Measurements from ENCODE around the gene PCDH9.

PCDH9 gene

DNA sequence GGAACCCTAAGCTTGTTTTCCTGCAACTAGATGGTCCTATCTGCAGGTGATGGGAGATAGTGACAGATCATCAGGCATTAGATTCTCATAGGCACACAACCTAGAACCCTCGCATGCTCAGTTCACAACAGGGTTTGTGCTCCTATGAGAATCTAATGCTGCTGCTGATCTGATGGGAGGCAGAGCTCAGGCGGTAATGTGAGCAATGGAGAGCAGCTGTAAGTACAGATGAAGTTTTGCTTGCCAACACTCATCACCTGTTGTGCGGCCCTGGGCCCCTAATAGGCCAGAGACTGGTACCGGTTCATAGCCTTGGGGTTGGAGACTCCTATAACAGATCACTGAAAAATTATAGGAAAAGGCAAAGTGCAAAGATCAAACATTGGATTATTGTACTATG, 267.2 kb downstream of the PCDH9 start:
- no peak for DNase-seq

DNA sequence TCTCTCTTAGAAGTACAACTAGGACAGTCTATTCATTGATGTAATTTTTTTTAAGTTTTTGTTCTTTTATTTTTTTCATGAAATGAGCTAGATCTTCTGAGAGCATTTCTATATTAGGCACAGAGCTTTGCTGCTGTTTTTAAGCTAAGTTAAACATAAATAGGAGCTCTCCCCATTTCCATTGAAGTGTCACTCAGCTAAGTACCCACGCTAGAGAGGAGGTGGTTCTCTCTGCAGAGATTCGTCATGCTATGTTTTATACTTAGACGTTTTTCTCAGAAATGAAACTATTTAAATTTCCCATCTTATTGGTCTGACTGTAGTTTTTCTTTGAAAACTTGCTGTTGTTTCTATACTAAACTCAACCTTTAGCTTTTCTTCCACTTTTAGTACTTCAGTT, 271.5 kb downstream of the PCDH9 start:
- DNase-seq: no peak

GRCh38 chr13:66952507-66952906, 277.6 kb downstream of the PCDH9 start:
- no peak for DNase-seq

GRCh38 chr13:66951426-66951825, 278.7 kb downstream of the PCDH9 start:
- no peak for DNase-seq

- DNase-seq: peak; percentile 20 to 68
These were observed 279.5 kb downstream of the PCDH9 start for GRCh38 chr13:66950666-66951065.

DNA sequence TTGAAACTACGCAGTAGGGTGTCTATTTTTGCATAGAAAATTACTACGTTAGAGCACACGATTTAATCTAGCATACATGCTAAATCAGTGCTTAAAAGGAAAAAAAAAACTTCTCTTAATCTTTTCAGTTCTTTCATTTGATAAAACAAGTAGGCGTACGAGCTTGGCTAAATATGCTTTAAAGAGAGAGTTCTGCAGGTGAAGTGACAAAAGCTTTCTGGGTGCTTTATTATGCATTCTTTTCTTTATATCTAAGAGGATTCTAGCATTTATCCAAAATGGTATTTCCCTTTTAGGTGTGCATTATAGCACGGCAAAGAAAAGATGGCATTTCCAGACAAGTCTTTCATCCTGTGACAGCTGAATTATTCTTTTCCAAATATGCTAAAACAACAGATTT, 281.2 kb downstream of the PCDH9 start:
- DNase-seq: no peak

DNA sequence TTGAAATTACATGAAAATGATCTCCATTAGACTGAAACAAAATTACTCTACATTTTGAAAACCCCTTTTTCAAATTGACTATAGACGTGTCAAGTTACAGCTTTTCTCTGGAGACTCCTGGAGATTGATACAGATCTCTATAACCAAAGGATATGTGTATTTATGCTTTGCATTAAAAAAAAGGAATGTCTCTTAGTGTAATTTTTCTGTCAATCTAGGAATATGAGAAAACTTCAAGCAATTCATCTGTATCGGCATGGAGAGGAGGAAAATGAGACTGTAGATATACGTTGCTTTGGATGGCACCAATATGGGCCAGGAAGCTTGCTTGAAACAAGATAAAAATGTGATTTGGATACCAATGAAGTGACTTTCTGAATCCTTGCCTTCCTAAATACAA, 286.6 kb downstream of the PCDH9 start:
- no peak for DNase-seq

GRCh38 chr13:66940113-66940512, 290.0 kb downstream of the PCDH9 start:
- no peak for DNase-seq

GRCh38 chr13:66937423-66937822, 292.7 kb downstream of the PCDH9 start:
- DNase-seq: no peak

DNA sequence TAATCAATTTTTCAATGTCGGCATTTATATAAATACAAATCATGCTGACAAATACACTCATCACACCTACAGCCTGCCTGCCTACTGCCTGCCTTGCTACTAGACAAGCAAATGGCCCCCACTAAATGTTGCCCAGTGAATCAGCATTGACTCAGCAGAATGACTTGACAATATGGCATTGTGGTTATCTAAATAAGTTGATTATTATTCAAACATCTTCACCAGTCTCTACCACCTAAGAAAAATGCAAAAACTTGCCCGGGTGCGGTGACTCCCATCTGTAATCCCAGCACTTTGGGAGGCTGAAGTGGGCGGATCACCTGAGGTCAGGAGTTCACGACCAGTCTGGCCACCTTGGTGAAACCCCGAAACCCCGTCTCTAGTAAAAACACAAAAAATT, 296.1 kb downstream of the PCDH9 start:
- DNase-seq: no peak

- no peak for DNase-seq
These were observed 296.6 kb downstream of the PCDH9 start for GRCh38 chr13:66933527-66933926.

DNA sequence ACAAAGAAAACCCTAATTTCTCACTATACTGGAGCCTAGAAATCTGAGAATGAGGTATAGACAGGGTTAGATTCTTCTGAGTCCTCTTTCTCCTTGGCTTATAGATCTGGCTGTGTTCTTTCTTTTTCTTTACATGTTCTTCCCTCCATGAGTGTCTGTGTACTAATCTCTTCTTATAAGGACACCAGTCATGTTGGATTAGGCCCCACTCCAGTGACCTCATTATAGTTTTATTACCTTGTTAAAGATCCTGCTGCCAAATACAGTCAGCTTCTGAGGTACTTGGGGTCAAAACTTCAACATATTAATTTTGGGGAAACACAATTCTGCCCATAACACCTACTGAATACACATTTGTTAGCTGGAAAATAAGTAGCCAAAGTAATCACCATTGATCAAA, 302.6 kb downstream of the PCDH9 start:
- DNase-seq: peak; percentile 57 to 65

DNA sequence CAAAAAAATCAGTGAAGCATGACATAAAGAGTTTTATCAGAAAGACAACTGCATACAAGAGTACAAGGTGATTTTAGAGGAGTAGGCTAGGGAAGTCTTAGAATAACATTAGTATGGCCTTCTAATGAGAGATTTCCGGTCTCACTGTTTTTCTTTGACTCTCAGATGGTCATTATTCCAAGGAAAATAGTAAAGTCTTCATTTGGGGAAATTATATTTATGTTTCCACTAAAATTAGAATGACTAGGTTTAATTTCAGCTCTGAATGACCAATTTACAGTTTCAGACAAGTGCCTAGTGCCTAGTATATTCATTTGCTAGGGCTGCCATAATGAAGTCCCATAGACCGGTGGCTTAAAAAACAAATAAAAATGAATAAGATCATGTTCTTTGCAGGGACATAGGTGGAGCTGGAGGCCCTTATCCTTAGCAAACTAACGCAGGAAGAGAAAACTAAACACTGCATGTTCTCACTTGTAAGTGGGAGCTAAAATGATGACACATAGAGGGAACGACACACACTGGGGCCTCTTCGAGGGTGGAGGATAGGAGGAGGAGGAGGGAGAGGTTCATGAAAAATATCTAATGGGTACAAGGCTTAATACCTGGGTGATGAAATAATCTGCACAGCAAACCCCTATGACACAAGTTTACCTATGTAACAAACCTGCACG, 303.1 kb downstream of the PCDH9 start:
- DNase-seq: no peak

- peak; percentile 40 to 75 for DNase-seq
These were observed 303.8 kb downstream of the PCDH9 start for GRCh38 chr13:66926200-66926850.

GRCh38 chr13:66922444-66922843, 307.7 kb downstream of the PCDH9 start:
- no peak for DNase-seq

GRCh38 chr13:66921437-66921836, 308.7 kb downstream of the PCDH9 start:
- no peak for DNase-seq

DNA sequence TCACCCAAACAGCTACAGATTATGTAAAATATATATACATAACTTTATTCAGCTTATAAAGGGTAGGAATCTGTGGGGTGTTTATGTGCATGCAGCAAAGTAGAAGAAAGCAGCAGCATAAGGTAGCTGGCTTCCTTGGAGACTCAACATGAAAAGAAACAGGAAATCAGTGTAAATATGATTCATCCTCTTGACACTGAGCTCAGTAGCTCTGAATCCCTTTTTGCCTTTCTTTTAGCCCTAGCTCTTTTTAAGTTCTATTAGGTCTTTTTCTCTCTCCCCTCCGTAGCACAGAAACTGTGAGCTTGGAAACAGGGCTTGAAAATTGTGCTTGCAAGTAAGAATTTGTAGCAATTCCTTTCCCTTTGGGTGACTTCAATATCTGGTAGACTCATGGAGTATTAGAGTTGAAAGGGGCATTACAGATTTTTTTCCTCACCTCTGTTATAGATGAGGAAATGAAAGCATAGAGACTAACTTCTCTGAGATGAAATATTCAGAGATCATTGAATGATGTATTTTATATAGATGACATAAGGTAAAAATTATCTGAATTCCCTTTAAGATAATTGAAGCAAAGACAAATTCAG, 314.4 kb downstream of the PCDH9 start:
- DNase-seq: no peak

DNA sequence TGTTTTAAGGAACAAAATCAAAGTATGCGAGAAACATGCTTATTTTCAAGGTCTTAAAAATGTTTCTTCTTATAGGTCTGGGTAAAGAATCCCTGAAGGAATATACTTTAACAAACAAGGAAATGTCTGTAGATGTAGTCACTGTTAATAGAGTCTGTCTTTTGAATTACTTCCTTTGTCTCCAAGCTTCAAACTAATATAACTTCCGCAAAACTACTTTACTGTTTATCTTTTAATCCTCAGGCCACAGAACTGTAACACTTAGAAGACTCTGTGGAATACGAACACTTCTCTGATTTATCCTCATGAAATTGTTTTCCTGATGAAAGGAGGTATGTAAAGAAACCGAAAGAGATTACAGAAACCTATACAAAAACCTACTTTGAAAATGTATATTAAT, 316.0 kb downstream of the PCDH9 start:
- DNase-seq: no peak

DNA sequence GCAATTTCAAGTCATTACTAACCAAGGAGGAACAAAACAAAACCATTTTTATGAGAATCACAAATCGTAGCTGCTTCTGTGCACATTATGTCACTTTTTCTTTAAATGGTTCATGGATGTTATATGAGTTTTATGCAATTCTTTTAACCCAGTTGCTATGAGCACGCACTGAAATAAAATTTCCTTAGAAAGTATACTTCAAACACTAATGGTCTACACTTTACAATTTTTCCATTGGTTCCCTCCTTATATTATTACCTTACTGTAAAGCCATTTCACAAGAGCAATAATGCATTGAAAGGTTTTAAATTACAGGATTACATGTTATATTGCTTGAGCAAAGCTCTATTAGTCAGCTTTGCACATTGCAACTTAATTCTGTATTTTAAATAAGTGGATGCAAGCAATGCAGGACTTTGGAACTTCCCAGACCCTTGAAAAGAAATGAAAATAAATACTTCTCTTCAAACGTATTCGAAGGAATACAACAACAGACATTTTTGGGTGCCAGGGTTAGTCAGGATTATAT, 318.7 kb downstream of the PCDH9 start:
- no peak for DNase-seq

- DNase-seq: no peak
These were observed 330.2 kb downstream of the PCDH9 start for GRCh38 chr13:66899955-66900354.

DNA sequence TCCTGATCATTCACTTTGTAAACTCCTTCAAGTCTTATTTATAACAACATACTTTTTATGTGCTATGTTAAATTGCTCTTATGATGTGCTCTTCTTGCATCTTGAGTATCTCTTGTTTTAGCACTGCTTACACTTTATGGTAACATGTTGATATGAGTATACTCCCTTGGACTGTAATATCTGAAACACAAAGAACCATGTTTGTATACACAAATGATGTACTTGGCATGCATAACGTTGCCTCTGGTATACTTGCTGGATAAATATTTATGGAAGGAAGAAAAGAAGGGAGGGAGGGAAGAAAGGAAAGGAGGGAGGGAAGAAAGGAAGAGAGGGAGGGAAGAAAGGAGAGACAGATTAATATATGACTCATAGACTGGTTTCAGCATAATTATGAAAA, 333.2 kb downstream of the PCDH9 start:
- DNase-seq: no peak

DNA sequence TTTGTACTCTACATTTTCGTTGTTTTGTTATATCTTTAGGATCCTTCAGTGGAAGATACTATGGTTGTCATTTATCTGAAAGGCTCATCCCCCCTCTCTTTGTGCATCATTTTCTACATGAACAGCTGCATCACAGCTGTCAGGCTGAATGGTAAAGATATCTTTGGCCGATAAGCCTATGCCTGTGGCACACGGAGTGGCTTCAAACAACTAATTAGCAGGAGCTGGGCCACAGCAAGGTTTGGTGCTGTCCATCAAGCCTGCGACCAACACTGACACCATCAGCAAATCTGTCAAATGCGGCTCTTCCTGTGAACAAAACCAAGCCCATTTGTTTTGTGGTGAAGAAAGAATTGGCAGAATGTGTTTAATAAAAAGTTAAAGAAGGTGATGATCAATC, 334.4 kb downstream of the PCDH9 start:
- no peak for DNase-seq

- DNase-seq: no peak
These were observed 334.8 kb downstream of the PCDH9 start for GRCh38 chr13:66895320-66895719.

DNA sequence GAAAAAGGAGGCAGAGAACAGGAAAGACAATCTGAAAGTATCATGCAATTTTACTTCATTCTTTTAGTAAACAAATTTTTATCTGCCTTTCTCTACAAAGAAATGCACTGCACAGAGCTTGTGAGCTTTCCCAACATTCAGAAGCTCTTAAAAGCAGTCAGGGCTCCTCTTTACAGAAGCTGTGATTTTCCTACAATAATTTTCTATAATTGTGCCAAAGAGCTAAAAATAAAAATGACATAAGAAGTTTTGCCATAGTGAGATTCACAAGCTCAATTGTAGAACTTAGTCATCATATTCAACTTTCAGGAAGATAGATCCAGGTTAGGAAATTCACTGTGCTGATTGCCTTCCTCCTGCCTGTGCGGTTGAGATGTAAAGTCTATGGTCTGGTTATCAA, 341.4 kb downstream of the PCDH9 start:
- no peak for DNase-seq
